GM10248 (cell line): Measurements from ENCODE around the gene INPP1.

ENCODE experiments used
- CTCF ChIA-PET: fragments of 300-600 bp; sonication (Branson Sonifier 250); formaldehyde crosslinking; extraction: SDS; loops from one replicate; lab custom pipeline; 2021; ENCODE audit warnings: antibody characterized with exemption; lab: Yijun Ruan, JAX
- POLR2A ChIA-PET: fragments of 350-650 bp; sonication (Branson Sonifier 250); formaldehyde crosslinking; extraction: SDS; loops from one replicate; lab custom pipeline; 2020; ENCODE audit warnings: antibody characterized with exemption; lab: Yijun Ruan, JAX
- DNase-seq: peaks from one replicate; pipeline ENCODE4 v3.0.0; 2012; ENCODE audit errors: extremely low spot score
- CTCF ChIP-seq: IDR thresholded peaks from 2 replicates; pipeline ENCODE4 v1.5.1; 2012; ENCODE audit warnings: mild to moderate bottlenecking, low read depth; ENCODE audit errors: extremely low read depth, missing control alignments, control extremely low read depth

INPP1 gene

GRCh38 chr2:190415251-190415650 is 71.9 kb downstream of the INPP1 start:
- ChIA-PET POLR2A (no interaction called here), CTCF (interaction anchor here (1.1 to 1.4 kb wide), 3 partner anchors 8 to 332 kb away, joined by 3 read pairs; no protein-coding TSS in a partner anchor)
- TF ChIP-seq CTCF = no peak
- no peak for DNase-seq

- ChIA-PET CTCF (interaction anchor here (0.9 to 1.4 kb wide), 5 partner anchors 8 to 328 kb away, joined by 3 read pairs; no protein-coding TSS in a partner anchor), POLR2A (no interaction called here)
- no peak for TF ChIP-seq CTCF
- DNase-seq = no peak
Observed at GRCh38 chr2:190415794-190416775, 72.7 kb downstream of the INPP1 start.

- POLR2A ChIA-PET = no interaction called here
- CTCF ChIA-PET = interaction anchor here (1.0 kb wide), 1 partner anchor 10 kb away, joined by 3 read pairs; no protein-coding TSS in a partner anchor
- DNase-seq = no peak
- TF ChIP-seq CTCF = no peak
Observed at GRCh38 chr2:190417045-190417842, 73.9 kb downstream of the INPP1 start.

- CTCF ChIA-PET = interaction anchor here (1.0 to 1.7 kb wide), 6 partner anchors 9 to 245 kb away, joined by 3 to 7 read pairs (median 3); no protein-coding TSS in a partner anchor
- DNase-seq = no peak
- POLR2A ChIA-PET = no interaction called here
- no peak for TF ChIP-seq CTCF
Observed at GRCh38 chr2:190418727-190419126, 75.3 kb downstream of the INPP1 start.

GRCh38 chr2:190420801-190421200 is 77.4 kb downstream of the INPP1 start:
- ChIA-PET POLR2A (no interaction called here), CTCF (no interaction called here)
- TF ChIP-seq CTCF = no peak
- no peak for DNase-seq
